Inflammatory macrophage treated with lipopolysaccharide for 1 hour (primary cell): Measurements from ENCODE around the gene NLGN4Y.

Source experiments
- DNase-seq, 2 donors: peaks; one replicate each; pipeline ENCODE4 v3.0.0-alpha.2; 2020 to 2022

NLGN4Y gene

GRCh38 chrY:14524272-14525231 lies at the start of gene NLGN4Y:
NLGN4Y (plus strand) TSS chrY:14524529; CDS start chrY:14622120, 97,591 bp downstream.
- DNase-seq = no peak

GRCh38 chrY:14485935-14486334 lies 38.4 kb upstream of the NLGN4Y start:
- no peak for DNase-seq

- no peak for DNase-seq
These were observed 34.1 kb upstream of the NLGN4Y start for GRCh38 chrY:14490226-14490625.

GRCh38 chrY:14498071-14498470 lies 26.3 kb upstream of the NLGN4Y start:
- no peak for DNase-seq

DNA sequence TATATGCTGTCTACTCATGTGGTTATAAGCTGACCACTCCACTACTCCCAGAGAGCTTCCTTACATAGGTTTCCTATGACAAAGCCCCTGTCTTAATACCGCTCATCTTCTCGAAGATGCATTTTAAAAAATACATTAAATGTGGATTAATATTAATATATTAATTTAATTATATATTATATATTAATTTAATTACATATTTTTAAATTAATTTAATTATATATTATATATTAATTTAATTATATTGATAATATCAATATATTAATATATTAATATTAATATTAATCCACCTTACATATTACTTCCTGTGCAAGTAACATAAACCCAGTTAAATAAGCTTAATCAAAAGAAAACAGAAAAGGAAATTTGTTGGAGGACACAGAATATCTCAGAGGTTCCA lies 19.7 kb upstream of the NLGN4Y start:
- DNase-seq = no peak

GRCh38 chrY:14522379-14522950 lies 1.9 kb upstream of the NLGN4Y start:
- no peak for DNase-seq

- DNase-seq = no peak
These were observed 648 bp upstream of the NLGN4Y start for GRCh38 chrY:14523491-14524271.

DNA sequence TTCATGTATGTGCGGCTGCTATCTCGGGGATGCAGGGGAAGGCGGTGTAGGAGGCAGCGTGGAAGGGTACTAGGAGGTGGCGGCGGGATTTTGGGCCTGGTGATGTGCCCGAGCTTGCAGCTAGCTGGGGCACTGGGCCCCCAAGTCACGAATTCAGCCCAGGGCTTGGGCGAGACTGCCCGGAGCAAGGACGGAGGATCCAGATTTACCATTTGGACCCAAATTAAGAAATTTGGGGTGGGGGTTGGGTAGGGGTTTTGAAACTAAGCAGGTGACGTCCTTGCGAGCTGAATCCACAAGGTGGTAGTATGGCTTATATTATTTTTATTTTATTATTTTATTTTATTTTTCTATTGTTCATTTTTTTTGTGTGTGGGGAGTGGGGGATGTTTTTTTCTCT lies 986 bp downstream of the NLGN4Y start:
- DNase-seq = no peak

DNA sequence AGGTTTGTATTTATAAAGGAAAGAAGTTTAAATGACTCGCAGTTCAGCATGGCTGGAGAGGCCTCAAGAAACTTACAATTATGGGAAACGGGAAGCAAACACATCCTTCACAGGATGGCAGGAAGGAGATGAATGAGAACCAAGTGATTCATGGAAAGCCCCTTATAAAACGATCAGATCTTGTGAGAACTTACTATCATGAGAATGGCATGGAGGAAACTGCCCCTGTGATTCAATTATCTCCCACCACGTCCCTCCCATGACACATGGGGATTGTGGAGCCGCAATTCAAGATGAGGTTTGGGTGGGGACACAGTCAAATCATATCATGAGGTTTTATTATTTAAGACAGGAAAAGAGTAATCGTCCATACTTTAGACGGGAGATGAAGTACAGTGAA lies 4.0 kb downstream of the NLGN4Y start:
- DNase-seq = no peak

GRCh38 chrY:14536703-14537102 lies 12.4 kb downstream of the NLGN4Y start:
- DNase-seq = no peak

DNA sequence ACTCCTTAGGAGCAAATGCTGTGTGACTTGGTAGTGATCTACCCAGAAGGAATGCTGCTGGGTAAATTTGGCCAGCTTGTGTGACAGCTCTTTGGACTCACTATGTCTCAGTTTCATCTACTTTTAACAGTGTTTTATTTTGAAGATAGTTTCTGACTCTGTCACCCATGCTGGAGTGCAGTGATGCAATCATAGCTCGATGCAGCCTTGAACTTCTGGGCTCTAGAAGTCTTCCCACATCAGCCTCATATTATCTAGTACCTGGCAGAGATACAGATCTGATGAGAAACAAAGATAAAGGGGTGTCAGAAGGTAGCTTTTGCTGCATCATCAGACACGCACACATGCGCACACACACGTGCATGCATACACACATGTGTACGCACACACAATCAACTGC lies 19.2 kb downstream of the NLGN4Y start:
- DNase-seq = no peak

- DNase-seq = no peak
These were observed 57.0 kb downstream of the NLGN4Y start for GRCh38 chrY:14581294-14581693.

- DNase-seq = no peak
These were observed 62.4 kb downstream of the NLGN4Y start for GRCh38 chrY:14586725-14587124.

- no peak for DNase-seq
These were observed 77.0 kb downstream of the NLGN4Y start for GRCh38 chrY:14601372-14601771.

- DNase-seq = no peak
These were observed 93.3 kb downstream of the NLGN4Y start for GRCh38 chrY:14617625-14618024.

GRCh38 chrY:14618513-14618912 lies 94.2 kb downstream of the NLGN4Y start:
- DNase-seq = no peak

DNA sequence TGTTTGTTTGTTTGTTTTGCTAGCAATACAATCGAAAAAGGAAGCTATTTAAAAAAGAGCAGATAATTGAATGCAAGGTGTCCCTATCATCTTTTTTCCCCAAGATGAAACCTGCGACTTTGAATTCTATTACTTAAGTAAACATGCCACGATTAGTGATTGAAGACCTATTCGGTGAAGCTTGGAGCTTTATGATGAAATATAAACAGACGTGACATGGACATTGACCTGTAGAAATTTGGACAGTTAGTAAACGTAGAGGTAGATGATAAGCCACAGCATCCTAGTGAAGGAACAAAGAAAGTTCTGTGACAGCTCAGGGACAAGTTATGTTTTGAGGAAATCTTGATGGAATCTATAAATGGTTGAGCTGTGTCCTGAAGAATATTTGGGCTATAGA lies 103.9 kb downstream of the NLGN4Y start:
- DNase-seq = no peak

GRCh38 chrY:14631676-14632075 lies 107.3 kb downstream of the NLGN4Y start:
- no peak for DNase-seq

DNA sequence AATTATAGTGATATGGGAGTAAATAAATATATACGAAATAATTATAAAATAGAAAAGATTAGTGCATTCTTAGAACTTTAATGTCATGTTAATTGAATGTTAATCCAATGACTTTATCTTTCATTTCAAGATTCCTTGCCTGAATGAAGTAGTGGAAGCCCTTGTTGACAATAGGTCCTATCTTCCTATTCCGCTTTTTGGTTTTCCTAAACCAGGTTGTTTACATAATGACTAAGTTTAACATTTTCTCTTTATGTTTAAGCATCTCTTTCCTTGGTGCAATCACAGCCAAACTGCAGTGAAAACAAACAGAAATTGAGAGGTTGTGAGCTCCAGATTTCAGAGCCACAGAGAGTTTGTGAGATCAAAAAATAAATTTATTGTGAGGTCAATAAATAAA lies 109.4 kb downstream of the NLGN4Y start:
- no peak for DNase-seq

DNA sequence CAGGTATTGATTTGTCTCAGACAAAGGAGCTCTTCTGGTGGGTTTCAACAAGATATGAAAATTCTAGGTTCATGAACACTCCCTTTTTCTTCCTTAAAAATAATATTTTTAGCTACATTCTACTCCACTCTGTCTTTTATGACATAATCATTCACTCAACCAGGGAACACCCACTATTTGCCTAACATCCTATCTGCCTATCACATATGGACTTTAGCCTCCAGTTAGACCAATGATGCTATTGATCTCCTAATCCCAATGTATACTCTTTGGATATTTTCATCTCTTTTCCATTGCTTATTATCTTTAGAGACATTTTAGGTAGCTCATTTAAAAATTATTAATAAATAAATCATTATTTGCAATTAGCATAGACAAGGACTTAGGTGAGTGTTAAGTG lies 110.6 kb downstream of the NLGN4Y start:
- no peak for DNase-seq

- DNase-seq = no peak
These were observed 113.2 kb downstream of the NLGN4Y start for GRCh38 chrY:14637551-14637950.

DNA sequence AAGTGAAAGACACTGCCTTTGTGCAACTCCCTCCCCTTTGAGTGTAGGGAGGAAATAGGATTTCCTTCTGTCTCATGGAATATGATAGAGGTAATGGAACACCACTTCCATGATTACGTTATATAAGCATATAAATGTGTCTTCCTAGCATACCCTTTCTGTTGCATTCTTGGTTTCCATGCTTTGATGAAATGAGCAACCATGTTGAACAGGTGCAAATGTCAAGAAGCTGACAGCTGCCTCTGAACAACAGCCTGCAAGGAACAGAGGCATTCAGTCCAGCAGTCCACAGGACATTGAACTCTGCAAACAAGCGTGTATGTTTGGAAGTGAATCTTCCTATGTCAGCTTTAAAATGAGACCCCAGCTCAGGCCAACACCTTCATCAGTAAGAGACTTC lies 117.5 kb downstream of the NLGN4Y start:
- no peak for DNase-seq

DNA sequence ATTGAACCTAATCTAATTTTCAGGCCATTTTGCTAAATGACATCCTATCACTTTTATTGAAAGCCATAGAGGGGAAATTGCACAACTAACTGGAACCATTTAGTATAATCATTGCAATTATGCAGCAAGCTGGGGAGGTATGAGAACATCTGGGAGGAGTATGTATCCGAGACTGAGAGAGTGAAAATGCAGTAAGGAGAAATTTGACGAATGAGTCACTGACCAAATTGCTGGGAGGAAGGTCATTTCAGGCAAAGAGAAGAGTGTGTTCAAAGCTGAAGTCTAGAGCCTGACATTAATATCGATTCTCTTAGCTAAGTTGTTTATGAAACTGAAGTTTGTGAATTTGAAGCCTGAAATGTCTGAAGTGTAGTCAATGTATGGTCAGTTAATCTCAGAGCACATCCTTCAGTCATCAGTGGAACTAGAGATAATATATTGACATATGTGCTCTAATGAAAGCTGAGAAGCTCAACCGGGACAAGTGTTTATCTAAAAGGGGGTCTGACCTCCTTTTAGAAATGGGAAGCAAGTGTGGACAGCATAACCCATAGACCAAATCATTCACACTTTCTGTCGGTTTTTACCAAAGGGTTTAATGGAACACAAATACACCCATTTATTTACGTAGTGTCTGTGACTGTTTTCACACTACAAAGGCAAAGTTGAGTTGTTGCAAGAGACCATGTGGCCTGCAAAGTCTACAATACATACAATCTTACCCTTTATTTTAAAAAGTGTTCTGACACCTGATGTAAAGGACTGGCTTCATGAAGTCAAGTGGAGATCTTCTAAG lies 120.0 kb downstream of the NLGN4Y start:
- DNase-seq = no peak
